HUES48 (cell line): ENCODE data around the gene NCOA1.
A peak's percentile ranks its signal among the peaks of the same experiment; 100 is the strongest.

Experiments used
- H3K27ac ChIP-seq: one replicate; pipeline ENCODE4 v1.7.0; 2013; ENCODE audit warnings: low read depth, low read length, inconsistent platforms
- H3K27me3 ChIP-seq: 2 replicates; pipeline ENCODE4 v1.6.1; 2013; ENCODE audit warnings: mild to moderate bottlenecking, low read length; ENCODE audit not compliant: control insufficient read depth, insufficient read depth
- H3K36me3 ChIP-seq: 2 replicates; pipeline ENCODE4 v1.6.1; 2013; ENCODE audit warnings: low read length; ENCODE audit not compliant: control insufficient read depth, insufficient read depth
- H3K4me1 ChIP-seq: 2 replicates; pipeline ENCODE4 v1.6.1; 2013; ENCODE audit warnings: mild to moderate bottlenecking, low read length; ENCODE audit not compliant: control insufficient read depth, insufficient read depth
- H3K4me3 ChIP-seq: 2 replicates; pipeline ENCODE4 v1.5.1; 2013; ENCODE audit warnings: mild to moderate bottlenecking, low read depth, low read length
- H3K9ac ChIP-seq: 2 replicates; pipeline ENCODE4 v1.6.1; 2013; ENCODE audit warnings: mild to moderate bottlenecking, low read depth, low read length, moderate library complexity
- H3K9me3 ChIP-seq: 2 replicates; pipeline ENCODE4 v1.6.1; 2013; ENCODE audit warnings: low read length; ENCODE audit not compliant: control insufficient read depth, insufficient read depth

Gene NCOA1

DNA sequence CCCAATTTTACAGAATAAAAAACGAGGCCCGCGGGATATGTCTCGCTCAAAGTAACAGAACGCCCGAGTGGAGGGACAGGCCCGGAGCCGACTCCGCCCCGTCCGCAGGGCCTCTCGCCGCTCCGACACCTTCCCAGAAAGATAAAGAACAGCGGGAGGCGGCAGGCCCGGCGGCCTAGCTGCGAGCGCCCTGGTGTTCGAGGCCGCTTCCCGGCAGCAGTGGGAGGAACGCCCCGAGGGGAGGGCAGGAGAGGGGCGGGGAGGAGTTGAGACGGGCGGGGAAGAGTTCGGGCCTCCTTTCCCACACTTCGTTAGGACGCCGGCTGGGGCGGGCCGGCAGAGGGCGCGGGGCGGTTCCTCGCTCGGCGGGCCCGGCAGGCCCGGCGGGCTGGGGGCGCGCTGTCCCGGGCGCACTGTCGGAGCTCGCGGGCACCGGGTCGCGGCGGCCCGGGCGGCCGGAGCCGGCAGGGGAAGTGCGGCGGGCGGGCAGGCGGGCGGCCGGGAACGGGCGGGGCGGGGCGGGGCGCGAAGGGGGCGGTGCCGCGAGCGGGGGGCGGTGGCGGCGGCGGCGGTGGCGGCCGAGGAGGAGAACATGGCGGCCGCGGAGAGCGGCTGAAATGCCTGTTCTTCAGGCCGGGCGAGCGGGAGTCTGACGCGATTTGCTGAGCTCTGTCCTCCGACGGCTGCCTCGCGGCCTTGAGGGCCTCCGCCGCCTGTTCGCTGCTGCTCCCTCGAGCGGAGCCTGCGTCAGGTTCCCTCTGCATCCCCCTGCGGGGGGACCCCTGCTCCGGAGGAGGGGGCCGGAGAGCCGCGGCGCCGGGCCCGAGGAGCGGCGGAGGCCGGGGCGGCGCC, at the start of gene NCOA1:
NCOA1 (plus strand) TSS at position 565 of the 852 bp plus-strand sequence. CDS start 167,424 bp downstream, outside the sequence.
- peaks cover 32% of the 10 kb centered on the region for H3K4me1 ChIP-seq
- peak within 1 kb of the TSS; percentile 58; the same call in 1 of the 2 replicates for H3K9ac ChIP-seq
- peaks cover 13% of the 10 kb centered on the region for H3K27me3 ChIP-seq
- no peaks in the 10 kb centered on the region for H3K36me3 ChIP-seq
- H3K9me3 ChIP-seq, result no peaks in the 10 kb centered on the region
- H3K4me3 ChIP-seq, result peak within 1 kb of the TSS; percentile 88
- H3K27ac ChIP-seq, result peak within 1 kb of the TSS; percentile 91

DNA sequence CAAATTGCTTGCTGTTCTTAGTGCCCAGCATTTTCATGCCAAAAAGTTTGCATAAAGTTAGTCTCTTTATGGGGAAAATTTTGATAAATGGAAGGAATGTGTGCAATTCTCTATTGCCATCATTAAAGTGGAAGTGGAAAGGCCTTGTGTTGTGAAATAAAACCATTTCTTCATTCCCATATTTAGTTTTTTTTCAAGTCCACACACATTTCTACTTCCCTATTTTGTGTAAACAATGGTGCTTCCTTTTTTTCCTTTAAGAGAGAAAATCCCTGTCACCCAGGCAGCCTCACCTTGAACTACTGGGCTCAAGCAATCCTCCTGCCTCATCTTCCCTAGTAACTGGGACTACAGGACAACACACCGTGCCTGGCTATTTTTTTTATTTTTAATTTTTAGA, 42.3 kb upstream of the NCOA1 start:
- no peak overlapping the region for H3K27ac ChIP-seq
- no peak overlapping the region for H3K4me3 ChIP-seq
- H3K27me3 ChIP-seq, result no peaks in the 10 kb centered on the region
- H3K4me1 ChIP-seq, result no peaks in the 10 kb centered on the region
- no peak overlapping the region for H3K9ac ChIP-seq
- no peaks in the 10 kb centered on the region for H3K36me3 ChIP-seq
- H3K9me3 ChIP-seq, result peaks cover 4% of the 10 kb centered on the region; the same call in 1 of the 2 replicates

DNA sequence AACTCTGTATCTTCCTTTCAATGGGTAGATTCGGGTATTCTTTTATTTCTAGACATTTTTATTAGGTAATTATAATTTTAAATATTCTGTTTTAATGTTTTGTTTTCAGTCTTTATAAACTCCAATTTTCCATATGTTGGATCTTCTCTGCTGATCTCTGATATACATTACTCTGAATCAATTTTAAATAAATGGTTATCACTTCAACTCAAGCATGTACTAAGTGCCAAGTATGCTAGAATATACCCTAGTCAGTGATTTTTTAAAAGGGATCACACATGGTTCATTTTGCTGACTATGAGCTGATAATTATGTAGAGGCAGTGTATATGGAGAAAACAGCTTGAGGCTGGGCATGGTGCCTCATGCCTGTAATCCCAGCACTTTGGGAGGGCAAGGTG, 41.7 kb upstream of the NCOA1 start:
- Histone ChIP-seq H3K27me3 (no peaks in the 10 kb centered on the region), H3K27ac (no peak overlapping the region), H3K4me3 (no peak overlapping the region), H3K36me3 (no peaks in the 10 kb centered on the region), H3K9ac (no peak overlapping the region), H3K9me3 (peaks cover 4% of the 10 kb centered on the region; the same call in 1 of the 2 replicates), H3K4me1 (no peaks in the 10 kb centered on the region)

DNA sequence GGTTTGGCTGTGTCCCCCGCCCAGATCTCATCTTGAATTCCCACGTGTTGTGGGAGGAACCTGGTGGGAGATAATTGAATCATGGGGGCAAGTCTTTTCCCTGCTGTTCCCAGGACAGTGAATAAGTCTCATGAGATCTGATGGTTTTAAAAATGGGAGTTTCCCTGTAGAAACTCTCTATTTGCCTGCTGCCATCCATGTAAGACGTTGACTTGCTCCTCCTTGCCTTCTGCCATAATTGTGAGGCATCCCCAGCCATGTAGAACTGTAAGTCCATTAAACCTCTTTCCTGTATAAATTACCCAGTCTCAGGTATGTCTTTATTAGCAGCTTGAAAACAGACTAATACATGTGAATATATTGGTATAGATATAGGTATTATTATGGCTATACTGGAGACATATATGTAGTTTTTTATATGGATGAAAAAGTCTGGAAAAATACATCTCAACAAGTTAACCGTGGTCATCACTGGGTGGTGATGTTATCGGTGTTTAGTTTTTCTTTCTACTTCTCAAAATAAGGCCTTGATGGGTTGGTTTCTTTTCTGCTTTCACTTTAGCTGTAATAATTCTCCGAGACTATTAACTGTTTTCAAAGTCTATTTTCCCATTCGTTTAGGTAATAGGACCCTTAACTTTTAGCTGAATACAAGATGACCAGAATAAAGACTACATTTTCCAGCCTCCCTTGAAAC, 39.1 kb upstream of the NCOA1 start:
- Histone ChIP-seq H3K36me3 (no peaks in the 10 kb centered on the region), H3K27ac (no peak overlapping the region), H3K9me3 (peaks cover 4% of the 10 kb centered on the region; the same call in 1 of the 2 replicates), H3K4me1 (no peaks in the 10 kb centered on the region), H3K9ac (no peak overlapping the region), H3K27me3 (no peaks in the 10 kb centered on the region), H3K4me3 (no peak overlapping the region)

DNA sequence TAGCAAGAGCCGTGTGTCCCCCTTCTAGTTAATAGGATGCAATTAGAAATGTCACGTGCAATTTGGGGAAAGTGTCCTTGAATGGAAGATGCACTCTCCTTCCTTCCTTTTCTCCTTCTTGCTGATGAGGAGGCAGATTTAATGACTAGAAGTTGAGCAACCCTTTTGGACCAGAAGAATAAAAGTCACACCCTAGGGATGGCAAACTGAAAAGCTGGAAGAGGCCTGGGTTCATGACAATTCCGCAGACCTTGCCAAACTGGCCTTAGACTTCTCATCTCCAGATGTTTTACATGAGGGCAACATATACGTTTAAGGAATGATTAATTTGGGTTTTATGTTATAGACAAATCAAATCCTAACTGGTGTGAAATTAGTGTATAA, 38.6 kb upstream of the NCOA1 start:
- H3K27ac ChIP-seq, result no peak overlapping the region
- H3K27me3 ChIP-seq, result no peaks in the 10 kb centered on the region
- peaks cover 4% of the 10 kb centered on the region; the same call in 1 of the 2 replicates for H3K9me3 ChIP-seq
- H3K9ac ChIP-seq, result no peak overlapping the region
- H3K36me3 ChIP-seq, result no peaks in the 10 kb centered on the region
- no peaks in the 10 kb centered on the region for H3K4me1 ChIP-seq
- no peak overlapping the region for H3K4me3 ChIP-seq

DNA sequence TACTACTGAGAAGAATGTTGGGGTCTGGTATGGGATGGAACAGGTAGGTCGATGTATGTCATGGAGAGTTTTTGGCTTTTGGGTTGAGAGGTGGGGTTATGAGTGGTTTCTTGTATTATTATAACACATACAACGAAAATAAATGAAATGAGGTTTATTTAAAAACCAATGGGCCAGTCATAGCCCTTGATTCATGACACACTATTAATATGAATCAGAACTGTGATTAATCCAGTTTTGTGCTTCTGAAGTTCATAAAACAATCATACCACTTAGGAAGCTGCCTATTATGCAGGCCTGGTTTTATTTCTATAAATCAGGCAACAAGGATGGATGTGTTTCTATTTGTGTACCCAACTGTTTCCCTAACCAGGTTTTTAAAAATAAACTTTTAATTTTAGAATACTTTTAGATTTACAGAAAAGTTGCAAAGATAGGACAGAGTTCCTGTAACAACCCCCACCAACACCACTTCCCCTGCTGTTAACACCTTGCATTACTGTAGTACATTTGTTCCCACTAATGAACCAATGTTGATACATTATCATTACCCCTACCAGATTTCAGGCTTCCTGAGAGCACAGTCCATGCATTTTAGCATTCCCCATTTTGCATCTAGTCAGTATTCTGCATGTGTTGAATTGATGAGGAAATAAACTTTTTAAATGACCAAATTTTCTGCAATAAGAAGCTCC, 37.5 kb upstream of the NCOA1 start:
- H3K9me3 ChIP-seq, result peaks cover 4% of the 10 kb centered on the region; the same call in 1 of the 2 replicates
- no peak overlapping the region for H3K27ac ChIP-seq
- H3K36me3 ChIP-seq, result no peaks in the 10 kb centered on the region
- H3K4me1 ChIP-seq, result no peaks in the 10 kb centered on the region
- H3K27me3 ChIP-seq, result no peaks in the 10 kb centered on the region
- H3K4me3 ChIP-seq, result no peak overlapping the region
- H3K9ac ChIP-seq, result no peak overlapping the region

DNA sequence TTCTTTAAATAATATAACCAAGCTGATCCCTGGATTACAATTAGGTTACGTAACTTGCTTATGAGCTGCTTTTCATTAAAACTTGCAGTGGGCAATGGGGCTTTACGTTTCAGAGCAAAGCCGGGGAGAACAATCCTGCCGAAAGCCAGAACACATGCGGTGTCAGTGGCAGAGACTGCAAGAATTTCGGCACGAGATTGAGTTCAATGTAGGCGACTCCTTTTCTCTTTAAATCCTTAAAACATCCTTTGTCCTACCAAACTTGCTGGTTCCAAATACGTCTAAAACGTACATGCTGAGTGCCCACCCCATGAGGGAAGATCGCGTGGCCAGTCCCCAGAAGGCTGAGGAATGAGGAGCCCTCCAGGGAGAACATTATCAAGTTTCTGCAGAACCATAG, 36.8 kb upstream of the NCOA1 start:
- no peaks in the 10 kb centered on the region for H3K36me3 ChIP-seq
- H3K27me3 ChIP-seq, result no peaks in the 10 kb centered on the region
- no peak overlapping the region for H3K9ac ChIP-seq
- no peak overlapping the region for H3K27ac ChIP-seq
- no peak overlapping the region for H3K4me3 ChIP-seq
- H3K9me3 ChIP-seq, result peaks cover 4% of the 10 kb centered on the region; the same call in 1 of the 2 replicates
- H3K4me1 ChIP-seq, result no peaks in the 10 kb centered on the region

DNA sequence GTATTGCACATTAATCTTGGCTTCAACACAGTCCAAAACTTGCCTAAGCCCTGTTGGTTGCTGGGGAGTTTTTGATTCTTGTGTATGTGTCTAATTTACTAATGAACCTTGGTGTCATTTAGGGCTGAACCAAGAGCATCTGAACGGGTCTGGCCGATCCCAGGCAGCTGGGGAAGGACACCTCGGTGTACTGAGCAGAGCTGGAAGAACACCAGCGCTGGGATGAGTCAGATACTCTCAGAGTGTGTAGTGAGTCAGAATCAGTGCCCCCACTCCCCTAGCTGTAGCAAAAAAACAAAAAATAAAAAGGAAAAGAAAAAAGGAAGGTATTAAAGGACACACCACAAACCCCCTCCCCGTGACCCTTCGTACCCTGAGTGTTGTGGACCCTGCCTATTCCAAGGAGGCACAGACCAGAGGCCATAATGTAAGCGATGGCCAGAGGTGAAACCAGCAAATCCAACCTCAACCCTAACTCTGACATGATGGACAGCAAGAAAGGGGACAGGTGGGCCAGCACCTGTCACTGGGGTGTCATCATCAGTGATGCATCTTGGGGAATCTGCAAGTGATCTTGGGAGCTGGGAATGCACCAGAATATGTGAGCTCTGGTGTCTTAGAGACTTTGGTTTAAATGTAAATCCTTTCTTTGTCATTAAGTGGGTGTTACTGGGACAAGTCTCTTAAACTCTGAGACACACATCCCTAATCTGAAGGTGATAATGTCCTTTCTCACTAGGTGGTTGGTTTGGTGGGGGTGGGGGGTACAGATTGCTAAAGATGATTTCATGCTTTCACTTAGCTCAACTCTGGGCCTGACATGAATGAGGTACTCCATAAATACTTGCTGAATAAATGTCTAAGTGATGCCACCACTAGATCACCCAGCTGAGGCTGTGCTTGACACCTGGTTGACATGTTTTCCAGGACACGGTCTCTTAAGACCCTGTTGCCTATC, 34.2 kb upstream of the NCOA1 start:
- H3K4me3 ChIP-seq, result no peak overlapping the region
- no peak overlapping the region for H3K9ac ChIP-seq
- peaks cover 9% of the 10 kb centered on the region; the same call in 1 of the 2 replicates for H3K4me1 ChIP-seq
- H3K27me3 ChIP-seq, result no peaks in the 10 kb centered on the region
- H3K36me3 ChIP-seq, result no peaks in the 10 kb centered on the region
- no peaks in the 10 kb centered on the region for H3K9me3 ChIP-seq
- H3K27ac ChIP-seq, result no peak overlapping the region

DNA sequence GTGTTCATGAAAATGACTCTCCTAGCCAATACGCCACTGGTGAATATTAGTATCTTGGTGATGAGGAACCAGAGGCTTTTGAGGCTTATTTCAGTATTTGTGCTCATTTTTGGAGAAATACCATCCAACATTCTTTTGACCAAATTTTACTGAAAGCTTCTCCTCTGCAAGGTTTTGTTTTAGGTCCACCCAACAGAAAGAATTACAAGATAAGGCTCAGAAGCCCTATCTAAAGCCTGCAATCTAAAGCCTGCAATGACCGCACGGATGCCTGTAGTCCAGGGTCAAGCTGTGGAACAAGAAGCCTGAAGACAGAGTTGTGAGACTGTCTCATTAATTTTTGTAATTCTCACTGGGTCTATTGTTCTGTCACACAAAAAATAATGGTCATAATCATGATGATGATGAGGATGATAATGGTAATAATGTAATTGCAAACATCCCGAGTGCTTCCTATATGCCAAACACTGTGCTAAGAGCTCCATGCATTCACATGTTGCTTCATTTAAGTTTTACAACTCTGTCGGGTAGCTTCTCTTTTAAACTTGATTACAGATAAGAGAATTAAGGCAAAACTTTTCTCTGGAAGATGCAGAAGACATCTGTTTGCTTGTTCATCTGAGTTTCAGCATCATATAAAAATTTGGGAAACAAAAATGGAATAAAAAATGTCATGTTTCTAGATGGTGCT, 33.2 kb upstream of the NCOA1 start:
- Histone ChIP-seq H3K9me3 (no peaks in the 10 kb centered on the region), H3K27me3 (no peaks in the 10 kb centered on the region)

More for the DNA sequence above, 33.2 kb upstream of the NCOA1 start:
- H3K36me3 ChIP-seq, result no peaks in the 10 kb centered on the region
- no peak overlapping the region for H3K4me3 ChIP-seq
- peaks cover 10% of the 10 kb centered on the region; the same call in 1 of the 2 replicates for H3K4me1 ChIP-seq
- H3K9ac ChIP-seq, result no peak overlapping the region
- H3K27ac ChIP-seq, result no peak overlapping the region
